ENCODE measurements around the gene GPATCH1.

Gene GPATCH1

DNA sequence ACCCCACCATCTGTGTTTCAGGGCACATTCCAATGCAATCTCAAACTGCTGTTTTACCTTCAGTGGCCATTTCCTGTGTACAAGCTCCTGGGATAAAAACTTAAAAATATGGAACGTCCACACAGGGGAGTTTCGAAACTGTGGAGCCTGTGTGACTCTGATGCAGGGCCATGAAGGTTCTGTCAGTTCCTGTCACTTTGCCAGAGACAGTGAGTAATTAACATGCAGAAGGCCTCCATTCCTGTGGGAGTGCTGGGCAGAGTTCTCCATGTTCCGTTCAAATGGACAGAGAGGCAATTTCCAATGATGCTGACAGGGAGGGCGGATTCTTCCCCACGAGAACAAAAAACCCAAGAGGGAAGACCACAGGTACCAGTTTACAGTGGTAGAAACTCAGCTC is 75.4 kb downstream of the GPATCH1 start:
- H3K27me3 Mint-ChIP-seq (ENCODE audit: low read depth, poor library complexity), result peaks cover 8% of the 10 kb centered on the region
- no peak for DNase-seq
- H3K36me3 Mint-ChIP-seq (ENCODE audit: low read depth), result peaks cover 14% of the 10 kb centered on the region
- TF ChIP-seq, protein P1, sequence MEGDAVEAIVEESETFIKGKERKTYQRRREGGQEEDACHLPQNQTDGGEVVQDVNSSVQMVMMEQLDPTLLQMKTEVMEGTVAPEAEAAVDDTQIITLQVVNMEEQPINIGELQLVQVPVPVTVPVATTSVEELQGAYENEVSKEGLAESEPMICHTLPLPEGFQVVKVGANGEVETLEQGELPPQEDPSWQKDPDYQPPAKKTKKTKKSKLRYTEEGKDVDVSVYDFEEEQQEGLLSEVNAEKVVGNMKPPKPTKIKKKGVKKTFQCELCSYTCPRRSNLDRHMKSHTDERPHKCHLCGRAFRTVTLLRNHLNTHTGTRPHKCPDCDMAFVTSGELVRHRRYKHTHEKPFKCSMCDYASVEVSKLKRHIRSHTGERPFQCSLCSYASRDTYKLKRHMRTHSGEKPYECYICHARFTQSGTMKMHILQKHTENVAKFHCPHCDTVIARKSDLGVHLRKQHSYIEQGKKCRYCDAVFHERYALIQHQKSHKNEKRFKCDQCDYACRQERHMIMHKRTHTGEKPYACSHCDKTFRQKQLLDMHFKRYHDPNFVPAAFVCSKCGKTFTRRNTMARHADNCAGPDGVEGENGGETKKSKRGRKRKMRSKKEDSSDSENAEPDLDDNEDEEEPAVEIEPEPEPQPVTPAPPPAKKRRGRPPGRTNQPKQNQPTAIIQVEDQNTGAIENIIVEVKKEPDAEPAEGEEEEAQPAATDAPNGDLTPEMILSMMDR (IDR thresholded peaks at IDR 0.05), result no peak
- H3K4me1 Mint-ChIP-seq, result no peaks in the 10 kb centered on the region
- H3K4me3 Mint-ChIP-seq, result no peak overlapping the region
- no peak overlapping the region for H3K27ac Mint-ChIP-seq
- H3K9me3 Mint-ChIP-seq, result peaks cover 9% of the 10 kb centered on the region

DNA sequence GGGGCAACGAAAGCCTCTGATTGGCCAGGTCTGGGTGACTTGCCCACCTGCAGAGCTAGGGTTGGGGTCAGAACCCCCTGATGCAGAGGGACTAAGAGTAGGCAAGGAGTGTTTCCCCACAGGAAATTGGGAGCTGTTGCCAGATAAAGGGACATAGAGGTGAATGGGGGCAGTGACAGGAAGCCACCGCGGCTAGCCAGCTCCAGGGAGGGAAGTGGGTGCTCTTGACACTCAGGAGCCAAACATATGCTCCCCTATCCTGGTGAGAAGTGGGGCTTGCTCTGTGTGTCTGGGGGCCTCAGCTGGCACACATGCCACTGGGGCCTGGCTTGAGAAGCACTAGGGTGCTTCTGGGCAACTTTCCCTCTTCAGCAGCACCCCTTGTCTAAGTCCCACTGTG is 76.9 kb downstream of the GPATCH1 start:
- Mint-ChIP-seq H3K4me3 (no peak overlapping the region), H3K36me3 (ENCODE audit: low read depth) (peaks cover 14% of the 10 kb centered on the region)
- DNase-seq, result no peak

DNA sequence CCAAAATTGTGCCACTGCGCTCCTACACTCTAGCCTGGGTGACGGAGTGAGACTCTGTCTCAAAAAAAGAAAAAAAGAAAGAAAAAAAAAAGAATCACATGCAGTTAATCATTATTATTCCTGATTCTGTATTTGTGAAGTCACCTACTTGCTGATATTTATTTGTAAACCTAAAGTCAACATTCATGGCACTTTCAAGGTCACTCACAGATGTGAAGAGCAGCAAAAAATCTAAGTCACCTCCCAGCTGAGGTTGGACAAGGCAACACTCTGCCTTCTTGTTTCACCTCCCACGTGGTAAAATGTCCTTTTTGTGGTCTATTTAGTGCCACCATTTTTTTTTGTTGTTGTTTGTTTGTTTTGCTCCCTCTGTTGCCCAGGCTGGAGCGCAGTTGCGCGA is 77.4 kb downstream of the GPATCH1 start:
- H3K36me3 Mint-ChIP-seq (ENCODE audit: low read depth), result peaks cover 14% of the 10 kb centered on the region
- peaks cover 9% of the 10 kb centered on the region for H3K9me3 Mint-ChIP-seq
- peaks cover 4% of the 10 kb centered on the region for H3K27me3 Mint-ChIP-seq (ENCODE audit: low read depth, poor library complexity)
- no peak overlapping the region for H3K4me3 Mint-ChIP-seq
- no peak overlapping the region for H3K27ac Mint-ChIP-seq
- TF ChIP-seq, protein P1 (IDR thresholded peaks at IDR 0.05), result no peak
- peaks cover 5% of the 10 kb centered on the region for H3K4me1 Mint-ChIP-seq
- DNase-seq, result no peak

More for the DNA sequence above, 76.9 kb downstream of the GPATCH1 start:
- Mint-ChIP-seq H3K4me1 (peaks cover 5% of the 10 kb centered on the region), H3K27ac (no peak overlapping the region), H3K9me3 (peaks cover 9% of the 10 kb centered on the region), H3K27me3 (ENCODE audit: low read depth, poor library complexity) (peaks cover 4% of the 10 kb centered on the region)
- TF ChIP-seq, protein P1 (IDR thresholded peaks at IDR 0.05), result no peak

DNA sequence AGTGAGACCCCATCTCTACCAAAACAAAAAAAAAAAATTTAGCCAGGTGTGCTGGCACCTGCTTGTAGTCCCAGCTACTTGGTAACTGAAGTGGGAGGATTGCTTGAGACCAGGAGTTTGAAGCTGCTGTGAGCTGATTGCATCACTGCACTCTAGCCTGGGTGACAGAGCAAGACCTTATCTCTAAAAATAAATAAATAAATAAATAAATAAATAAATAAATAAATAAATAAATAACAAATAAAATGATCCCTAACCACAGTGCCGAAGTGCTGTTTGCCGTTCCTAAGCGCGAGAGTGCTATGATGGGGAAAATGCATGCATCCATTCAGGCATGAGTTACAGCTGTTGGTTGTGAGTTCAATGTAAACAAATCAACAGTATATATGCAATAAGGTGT is 78.2 kb downstream of the GPATCH1 start:
- Mint-ChIP-seq H3K36me3 (ENCODE audit: low read depth) (peaks cover 14% of the 10 kb centered on the region), H3K27me3 (ENCODE audit: low read depth, poor library complexity) (peaks cover 3% of the 10 kb centered on the region), H3K4me1 (peaks cover 5% of the 10 kb centered on the region), H3K27ac (no peak overlapping the region), H3K4me3 (no peak overlapping the region), H3K9me3 (peaks cover 13% of the 10 kb centered on the region)
- no peak for DNase-seq
- TF ChIP-seq, protein P1 (IDR thresholded peaks at IDR 0.05), result no peak

DNA sequence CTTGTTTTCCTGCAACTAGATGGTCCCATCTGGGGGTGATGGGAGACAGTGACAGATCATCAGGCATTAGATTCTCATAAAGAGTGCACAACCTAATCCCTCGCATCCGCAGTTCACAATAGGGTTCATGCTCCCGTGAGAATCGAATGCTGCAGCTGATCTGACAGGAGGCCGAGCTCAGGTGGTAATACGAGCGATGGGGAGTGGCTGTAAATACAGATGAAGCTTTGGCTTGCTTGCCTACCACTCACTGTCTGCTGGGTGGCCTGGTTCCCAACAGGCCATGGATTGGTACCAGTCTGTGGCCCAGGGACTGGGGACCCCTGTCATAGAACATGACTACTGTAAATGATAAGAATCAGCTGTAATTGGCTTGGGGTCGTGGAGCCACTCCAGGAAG is 78.9 kb downstream of the GPATCH1 start:
- DNase-seq, result no peak
- Mint-ChIP-seq H3K4me1 (peaks cover 5% of the 10 kb centered on the region), H3K27me3 (ENCODE audit: low read depth, poor library complexity) (no peaks in the 10 kb centered on the region), H3K36me3 (ENCODE audit: low read depth) (peaks cover 14% of the 10 kb centered on the region), H3K27ac (no peak overlapping the region), H3K9me3 (peaks cover 17% of the 10 kb centered on the region), H3K4me3 (no peak overlapping the region)
- TF ChIP-seq, protein P1 (IDR thresholded peaks at IDR 0.05), result no peak

DNA sequence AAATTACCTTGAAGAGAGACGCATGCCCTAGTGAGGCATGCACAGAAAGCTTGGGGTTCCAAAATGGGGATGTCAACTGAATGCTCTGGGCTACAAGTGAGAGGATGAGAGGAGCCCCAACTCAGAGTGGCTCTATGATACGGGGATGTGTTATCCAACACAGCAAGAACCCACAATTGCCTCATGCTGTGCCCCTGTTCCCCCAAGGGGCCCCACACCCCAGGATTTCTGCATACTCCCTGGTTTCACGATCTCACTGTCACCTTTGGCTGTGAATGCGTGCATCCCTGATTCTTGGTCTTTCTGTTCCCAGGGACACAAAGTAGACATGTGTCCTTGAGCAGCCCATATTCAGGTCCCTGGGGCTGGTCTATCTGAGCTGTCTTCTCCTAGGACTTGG is 80.2 kb downstream of the GPATCH1 start:
- Mint-ChIP-seq H3K4me1 (peaks cover 5% of the 10 kb centered on the region), H3K36me3 (ENCODE audit: low read depth) (peaks cover 14% of the 10 kb centered on the region), H3K27me3 (ENCODE audit: low read depth, poor library complexity) (no peaks in the 10 kb centered on the region), H3K9me3 (peaks cover 24% of the 10 kb centered on the region), H3K27ac (no peak overlapping the region), H3K4me3 (no peak overlapping the region)
- TF ChIP-seq, protein P1 (IDR thresholded peaks at IDR 0.05), result no peak
- DNase-seq, result no peak
